Keratinocyte (primary cell): Measurements from ENCODE around the gene PTBP2. TPM values are rescaled to one million over a fixed set of nuclear protein-coding genes. Genes with fewer than 3 reads are reported as not detected.

Experiments
- DNase-seq: peaks from one replicate; pipeline ENCODE4 v3.0.0-alpha.2; 2011; ENCODE audit warnings: low read depth, missing footprints, low spot score
- FAIRE-seq: peaks from 2 replicates; lab custom pipeline; 2011; peaks lifted over from hg19 to GRCh38; lab: Jason Lieb, UNC
- H2AFZ ChIP-seq: 2 replicates; pipeline ENCODE4 v1.6.0; 2012; ENCODE audit warnings: low read length, control low read depth, inconsistent platforms; ENCODE audit not compliant: control insufficient read depth
- H3K27ac ChIP-seq: 2 replicates; pipeline ENCODE4 v1.5.1; 2011; ENCODE audit warnings: low read length; ENCODE audit not compliant: control insufficient read depth, insufficient read depth
- H3K27me3 ChIP-seq: 3 replicates; pipeline ENCODE4 v1.6.0; 2011; ENCODE audit warnings: low read length; ENCODE audit not compliant: control insufficient read depth, insufficient read depth; ENCODE audit errors: extremely low read depth
- H3K36me3 ChIP-seq, 2 experiments: 2 replicates in 1 of 2; 3 replicates in 1 of 2; pipeline ENCODE4 v1.5.1; 2011; ENCODE audit warnings: low read length in 2 of 2, mild to moderate bottlenecking in 1 of 2; ENCODE audit not compliant: control insufficient read depth in 2 of 2, insufficient read depth in 2 of 2; ENCODE audit errors: extremely low read depth in 1 of 2
- H3K4me1 ChIP-seq: 3 replicates; pipeline ENCODE4 v1.5.1; 2011; ENCODE audit warnings: low read length; ENCODE audit not compliant: control insufficient read depth, insufficient read depth; ENCODE audit errors: extremely low read depth
- H3K4me2 ChIP-seq: 3 replicates; pipeline ENCODE4 v1.6.0; 2011; ENCODE audit warnings: low read depth, low read length; ENCODE audit not compliant: control insufficient read depth, insufficient read depth; ENCODE audit errors: extremely low read depth
- H3K4me3 ChIP-seq, 3 experiments: fragments of 200-600 bp in 1 of 3; sonication (generic) in 1 of 3; 2 replicates in 2 of 3; 3 replicates in 1 of 3; pipeline ENCODE4 v1.5.1; 2011 to 2016; ENCODE audit warnings: low read length in 3 of 3, mild to moderate bottlenecking in 3 of 3, control low read depth in 2 of 3, inconsistent platforms in 1 of 3, low read depth in 1 of 3, mixed read lengths in 1 of 3, mixed run types in 1 of 3, moderate library complexity in 1 of 3; ENCODE audit not compliant: control insufficient read depth in 2 of 3, insufficient read depth in 2 of 3; ENCODE audit errors: extremely low read depth in 1 of 3
- H3K79me2 ChIP-seq: 2 replicates; pipeline ENCODE4 v1.6.0; 2012; ENCODE audit warnings: low read length; ENCODE audit not compliant: control insufficient read depth, insufficient read depth
- H3K9ac ChIP-seq: 3 replicates; pipeline ENCODE4 v1.6.0; 2011; ENCODE audit warnings: low read length; ENCODE audit not compliant: control insufficient read depth, insufficient read depth; ENCODE audit errors: extremely low read depth
- H3K9me1 ChIP-seq: 3 replicates; pipeline ENCODE4 v1.6.0; 2011; ENCODE audit warnings: low read length; ENCODE audit not compliant: control insufficient read depth, insufficient read depth; ENCODE audit errors: extremely low read depth
- H3K9me3 ChIP-seq: 2 replicates; pipeline ENCODE4 v1.5.1; 2012; ENCODE audit warnings: low read depth, low read length; ENCODE audit not compliant: control insufficient read depth
- H4K20me1 ChIP-seq: 3 replicates; pipeline ENCODE4 v1.6.0; 2011; ENCODE audit warnings: low read length; ENCODE audit not compliant: control insufficient read depth, insufficient read depth; ENCODE audit errors: extremely low read depth
- EZH2 ChIP-seq: IDR thresholded peaks from one replicate; pipeline ENCODE4 v1.6.1; 2012; ENCODE audit warnings: inconsistent platforms, mild to moderate bottlenecking, low read length, moderate library complexity
- dilution Hi-C: fragments of 300-500 bp; cut with MboI; formaldehyde crosslinking; loops from one replicate; pipeline ENCODE4 v1.7.0; 2020; ENCODE audit warnings: low sequenced_read_pairs; ENCODE audit not compliant: extremely low pct_ligation_motif_present
- polyA plus RNA-seq, 5 experiments: library from polyadenylated mRNA; depleted of rRNA in 3 of 5; stranded (reverse) in 3 of 5; stranded (forward) in 1 of 5; unstranded in 1 of 5; fragments of >200 nt; gene quantifications; 1 replicate in 1 of 5; 2 replicates in 3 of 5; 3 replicates in 1 of 5; pipeline versions ENCODE4 v1.2.1 to v1.2.3, GENCODE V29; 2011 to 2012; ENCODE audit warnings: missing spikeins in 2 of 5, low read depth in 1 of 5, low replicate concordance in 1 of 5
- TF ChIP-seq, protein P1 (sequence below), 3 experiments: IDR thresholded peaks in 1 of 3; conservative IDR thresholded peaks in 1 of 3; optimal IDR thresholded peaks in 1 of 3; 2 replicates in 2 of 3; 3 replicates in 1 of 3; pipeline versions ENCODE3 to v1.5.1; 2011; ENCODE audit warnings: low read length in 3 of 3, mild to moderate bottlenecking in 3 of 3, moderate library complexity in 2 of 3, control low read depth in 1 of 3, inconsistent platforms in 1 of 3; ENCODE audit not compliant: insufficient read depth in 2 of 3; ENCODE audit errors: extremely low read depth in 1 of 3

PTBP2 gene
- polyA plus RNA-seq, 1 donor (not counting 4 experiments of a cell fraction or from before 2014, with no cell fraction given) = 9.5 TPM

DNA sequence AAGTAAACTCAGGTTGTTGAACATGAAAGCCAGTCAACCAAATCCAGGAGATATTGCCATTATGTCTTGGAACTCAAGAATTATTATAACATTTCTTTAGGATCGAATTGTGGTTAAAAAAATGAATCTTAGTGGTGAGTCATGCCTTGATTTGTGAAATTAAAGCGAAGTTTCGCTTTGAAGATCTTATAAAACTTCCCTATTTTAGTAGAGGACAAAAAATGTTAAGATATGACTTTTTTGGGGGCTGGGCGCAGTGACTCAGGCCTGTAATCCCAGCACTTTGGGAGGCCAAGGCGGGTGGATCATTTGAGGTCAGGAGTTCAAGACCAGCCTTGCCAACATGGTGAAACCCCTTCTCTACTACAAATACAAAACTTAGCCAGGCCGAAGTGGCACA lies 39.5 kb upstream of the PTBP2 start:
- no peak overlapping the region for H3K27ac ChIP-seq
- no peaks in the 10 kb centered on the region for H4K20me1 ChIP-seq
- no peak overlapping the region for H3K4me3 ChIP-seq
- H3K27me3 ChIP-seq = no peaks in the 10 kb centered on the region
- no peaks in the 10 kb centered on the region for H3K9me3 ChIP-seq
- H3K36me3 ChIP-seq = no peaks in the 10 kb centered on the region
- no peaks in the 10 kb centered on the region for H3K4me1 ChIP-seq
- dilution Hi-C loops = no loop called here
- H3K9ac ChIP-seq = no peak overlapping the region
- DNase-seq = no peak
- no peak overlapping the region for H2AFZ ChIP-seq
- TF ChIP-seq, protein P1, sequence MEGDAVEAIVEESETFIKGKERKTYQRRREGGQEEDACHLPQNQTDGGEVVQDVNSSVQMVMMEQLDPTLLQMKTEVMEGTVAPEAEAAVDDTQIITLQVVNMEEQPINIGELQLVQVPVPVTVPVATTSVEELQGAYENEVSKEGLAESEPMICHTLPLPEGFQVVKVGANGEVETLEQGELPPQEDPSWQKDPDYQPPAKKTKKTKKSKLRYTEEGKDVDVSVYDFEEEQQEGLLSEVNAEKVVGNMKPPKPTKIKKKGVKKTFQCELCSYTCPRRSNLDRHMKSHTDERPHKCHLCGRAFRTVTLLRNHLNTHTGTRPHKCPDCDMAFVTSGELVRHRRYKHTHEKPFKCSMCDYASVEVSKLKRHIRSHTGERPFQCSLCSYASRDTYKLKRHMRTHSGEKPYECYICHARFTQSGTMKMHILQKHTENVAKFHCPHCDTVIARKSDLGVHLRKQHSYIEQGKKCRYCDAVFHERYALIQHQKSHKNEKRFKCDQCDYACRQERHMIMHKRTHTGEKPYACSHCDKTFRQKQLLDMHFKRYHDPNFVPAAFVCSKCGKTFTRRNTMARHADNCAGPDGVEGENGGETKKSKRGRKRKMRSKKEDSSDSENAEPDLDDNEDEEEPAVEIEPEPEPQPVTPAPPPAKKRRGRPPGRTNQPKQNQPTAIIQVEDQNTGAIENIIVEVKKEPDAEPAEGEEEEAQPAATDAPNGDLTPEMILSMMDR (optimal IDR thresholded peaks at IDR 0.05 in 1 of 3, IDR thresholded peaks at IDR 0.05 in 1 of 3, conservative IDR thresholded peaks at IDR 0.05 in 1 of 3; ENCODE audit: extremely low read depth in 1 of 3, insufficient read depth in 2 of 3, low read length in 3 of 3) = no peak
- no peak for TF ChIP-seq EZH2
- no peak for FAIRE-seq
- no peaks in the 10 kb centered on the region for H3K79me2 ChIP-seq
- H3K9me1 ChIP-seq = no peaks in the 10 kb centered on the region
- no peak overlapping the region for H3K4me2 ChIP-seq

DNA sequence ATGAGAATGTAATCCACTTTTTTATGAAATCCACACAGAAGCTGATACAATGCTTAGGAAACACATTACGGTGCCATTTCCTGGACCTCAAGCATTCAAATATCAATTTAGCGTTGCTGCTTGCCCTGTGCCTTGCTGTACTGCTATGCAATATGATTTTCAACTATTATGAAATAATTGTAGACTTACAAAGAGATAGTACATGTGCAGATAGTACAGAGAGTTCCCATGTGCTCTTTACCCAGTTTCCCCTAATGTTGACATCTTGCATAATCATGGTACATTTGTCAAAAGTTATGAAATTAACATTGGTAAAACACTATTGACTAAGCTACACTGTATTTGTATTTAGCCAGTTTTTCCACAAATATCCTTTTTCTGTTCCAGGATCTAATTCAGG lies 37.7 kb upstream of the PTBP2 start:
- Histone ChIP-seq H3K27ac (no peak overlapping the region), H3K9me3 (no peaks in the 10 kb centered on the region), H3K79me2 (no peaks in the 10 kb centered on the region), H4K20me1 (no peaks in the 10 kb centered on the region), H3K4me2 (no peak overlapping the region), H3K4me3 (no peak overlapping the region), H3K4me1 (no peaks in the 10 kb centered on the region), H3K27me3 (no peaks in the 10 kb centered on the region), H3K9me1 (no peaks in the 10 kb centered on the region), H3K36me3 (no peaks in the 10 kb centered on the region), H2AFZ (no peak overlapping the region), H3K9ac (no peak overlapping the region)
- DNase-seq (no peak), FAIRE-seq (no peak)
- dilution Hi-C loops = no loop called here
- TF ChIP-seq, protein P1 (optimal IDR thresholded peaks at IDR 0.05 in 1 of 3, IDR thresholded peaks at IDR 0.05 in 1 of 3, conservative IDR thresholded peaks at IDR 0.05 in 1 of 3; ENCODE audit: extremely low read depth in 1 of 3, insufficient read depth in 2 of 3, low read length in 3 of 3) = no peak
- no peak for TF ChIP-seq EZH2
